GM15510 (cell line): ENCODE data around the gene ZGPAT.

Source experiments
- POLR2A ChIP-seq: IDR thresholded peaks from 3 replicates; pipeline ENCODE4 v1.6.1; 2011; ENCODE audit warnings: borderline replicate concordance; ENCODE audit not compliant: insufficient read length; ENCODE audit errors: extremely low read depth

Gene ZGPAT

GRCh38 chr20:63778857-63779256 is 71.0 kb downstream of the ZGPAT start:
- no peak for TF ChIP-seq POLR2A

- TF ChIP-seq POLR2A, result no peak
Observed at GRCh38 chr20:63781181-63781580, 73.3 kb downstream of the ZGPAT start.

GRCh38 chr20:63782051-63782471 is 74.2 kb downstream of the ZGPAT start:
- TF ChIP-seq POLR2A, result no peak

GRCh38 chr20:63782521-63782971 is 74.7 kb downstream of the ZGPAT start:
- no peak for TF ChIP-seq POLR2A

- no peak for TF ChIP-seq POLR2A
Observed at GRCh38 chr20:63783970-63784369, 76.1 kb downstream of the ZGPAT start.

GRCh38 chr20:63785691-63786131 is 77.9 kb downstream of the ZGPAT start:
- no peak for TF ChIP-seq POLR2A
